ENCODE results near the gene SHANK3.

DNA sequence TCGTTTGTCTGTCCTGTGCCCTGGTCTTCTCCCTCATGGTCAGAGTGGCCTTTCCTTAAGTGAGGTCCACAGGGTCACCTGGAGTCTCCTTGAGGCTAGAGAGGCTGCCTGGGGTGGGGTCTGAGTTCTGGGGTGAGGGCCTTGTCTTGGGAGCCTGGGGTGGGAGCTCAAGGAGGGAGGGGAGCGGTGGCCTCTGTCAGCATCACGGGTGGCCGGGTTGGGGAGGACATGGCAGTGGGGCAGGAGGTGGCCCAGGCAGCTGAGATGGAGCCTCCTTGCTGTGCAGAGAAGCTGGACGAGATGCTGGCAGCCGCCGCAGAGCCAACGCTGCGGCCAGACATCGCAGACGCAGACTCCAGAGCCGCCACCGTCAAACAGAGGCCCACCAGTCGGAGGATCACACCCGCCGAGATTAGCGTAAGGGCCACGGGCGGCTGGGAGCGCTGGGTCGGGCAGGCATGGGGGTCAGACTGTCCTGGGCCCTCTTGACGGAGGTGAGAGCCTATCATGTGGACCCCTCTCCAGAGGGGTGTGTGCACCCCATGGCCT, 42.1 kb downstream of the SHANK3 start:
- TF ChIP-seq EZH2 (IDR thresholded peaks at IDR 0.05; ENCODE audit: insufficient read depth, poor library complexity, severe bottlenecking) (no peak), EZH2phosphoT487 (IDR thresholded peaks at IDR 0.05; ENCODE audit: insufficient read depth, low read depth) (no peak)

Data from GM23248 (cell line).